Stomach (tissue), 4 donors: ENCODE measurements around the gene TRIM22.

ENCODE experiments used
- POLR2A ChIP-seq, 4 donors: fragments of 450-650 bp; IDR thresholded peaks; one replicate each; pipeline ENCODE4 v1.6.1; 2016; ENCODE audit warnings: antibody characterized with exemption in 4 of 4, control low read depth in 2 of 4, mild to moderate bottlenecking in 1 of 4, moderate library complexity in 1 of 4
- POLR2AphosphoS5 ChIP-seq, 3 donors: sonication (generic); formaldehyde crosslinking; IDR thresholded peaks; one replicate each; pipeline ENCODE4 v1.6.1; 2016; ENCODE audit warnings: antibody characterized with exemption in 3 of 3
- TF ChIP-seq, protein P1 (sequence below), 7 experiments: fragments of 450-650 bp in 4 of 7; fragments of 200-600 bp in 3 of 7; sonication (generic) in 3 of 7; IDR thresholded peaks; one replicate each; pipeline ENCODE4 v1.5.1; 2016 to 2019; ENCODE audit warnings: antibody characterized with exemption in 7 of 7, control low read depth in 2 of 7, mild to moderate bottlenecking in 1 of 7

DNA sequence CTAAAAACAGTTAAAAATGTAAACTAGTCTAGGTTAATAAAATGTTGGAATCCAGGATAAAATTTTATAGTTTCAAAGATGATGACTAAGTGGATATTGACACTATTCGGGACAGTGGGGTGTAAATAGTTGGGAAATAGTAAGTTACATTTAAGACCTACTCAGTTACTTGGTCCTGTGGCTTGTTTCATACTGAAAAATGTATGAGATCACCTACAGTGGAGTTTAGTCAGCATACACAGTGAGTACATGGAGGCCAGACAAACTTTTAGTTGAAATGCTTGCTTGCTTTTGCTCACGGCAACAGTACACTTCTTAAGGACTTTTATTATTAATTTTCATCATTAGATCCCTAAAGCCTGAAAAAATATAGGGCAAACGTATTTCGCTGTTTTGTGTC, 16.1 kb downstream of the TRIM22 start:
- TF ChIP-seq, protein P1, sequence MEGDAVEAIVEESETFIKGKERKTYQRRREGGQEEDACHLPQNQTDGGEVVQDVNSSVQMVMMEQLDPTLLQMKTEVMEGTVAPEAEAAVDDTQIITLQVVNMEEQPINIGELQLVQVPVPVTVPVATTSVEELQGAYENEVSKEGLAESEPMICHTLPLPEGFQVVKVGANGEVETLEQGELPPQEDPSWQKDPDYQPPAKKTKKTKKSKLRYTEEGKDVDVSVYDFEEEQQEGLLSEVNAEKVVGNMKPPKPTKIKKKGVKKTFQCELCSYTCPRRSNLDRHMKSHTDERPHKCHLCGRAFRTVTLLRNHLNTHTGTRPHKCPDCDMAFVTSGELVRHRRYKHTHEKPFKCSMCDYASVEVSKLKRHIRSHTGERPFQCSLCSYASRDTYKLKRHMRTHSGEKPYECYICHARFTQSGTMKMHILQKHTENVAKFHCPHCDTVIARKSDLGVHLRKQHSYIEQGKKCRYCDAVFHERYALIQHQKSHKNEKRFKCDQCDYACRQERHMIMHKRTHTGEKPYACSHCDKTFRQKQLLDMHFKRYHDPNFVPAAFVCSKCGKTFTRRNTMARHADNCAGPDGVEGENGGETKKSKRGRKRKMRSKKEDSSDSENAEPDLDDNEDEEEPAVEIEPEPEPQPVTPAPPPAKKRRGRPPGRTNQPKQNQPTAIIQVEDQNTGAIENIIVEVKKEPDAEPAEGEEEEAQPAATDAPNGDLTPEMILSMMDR (IDR thresholded peaks at IDR 0.05) = no peak
- TF ChIP-seq POLR2A (IDR thresholded peaks at IDR 0.05) (no peak), POLR2AphosphoS5 (IDR thresholded peaks at IDR 0.05) (no peak)
